Lower leg skin (tissue), 4 donors: Measurements from ENCODE around the gene PRKAA2. TPM values are rescaled to one million over a fixed set of nuclear protein-coding genes. Genes with fewer than 3 reads are reported as not detected.

Experiments
- DNase-seq, 2 donors: peaks; one replicate each; pipeline ENCODE4 v3.0.0-alpha.2; 2019; ENCODE audit warnings: low spot score in 2 of 2
- H3K4me3 ChIP-seq: fragments of 200-600 bp; sonication (generic); 2 replicates; pipeline ENCODE4 v1.5.1; 2017; ENCODE audit warnings: mild to moderate bottlenecking, low read depth; ENCODE audit not compliant: poor library complexity, severe bottlenecking
- POLR2A ChIP-seq, 2 donors: fragments of 450-650 bp; IDR thresholded peaks; one replicate each; pipeline ENCODE4 v1.6.1; 2016 to 2017; ENCODE audit warnings: antibody characterized with exemption in 2 of 2, mild to moderate bottlenecking in 1 of 2, moderate library complexity in 1 of 2
- WGBS, 2 donors: methylation state at CpG; one replicate each; pipeline ENCODE4 v1.1.5; 2018; 5-methylcytosine and 5-hydroxymethylcytosine counted together
- intact Hi-C: fragments of 100-400 bp; cut with DNase I; formaldehyde crosslinking; loops from one replicate; pipeline ENCODE4 v1.15.0; 2023; ENCODE audit warnings: low total_unique reads
- total RNA-seq, 4 donors: library from RNA; depleted of rRNA; stranded (reverse); fragments of >200 nt; gene quantifications; one replicate each; pipeline ENCODE4 v1.1.0, GENCODE V29; 2016
- TF ChIP-seq, protein P1 (sequence below), 3 donors: fragments of 450-650 bp; IDR thresholded peaks; one replicate each; pipeline ENCODE4 v1.5.1; 2016; ENCODE audit warnings: antibody characterized with exemption in 3 of 3, mild to moderate bottlenecking in 3 of 3, moderate library complexity in 2 of 3

The PRKAA2 gene
- total RNA-seq, 4 donors from 2014 or later = 0.69 to 2.1 (median 1.2) TPM

DNA sequence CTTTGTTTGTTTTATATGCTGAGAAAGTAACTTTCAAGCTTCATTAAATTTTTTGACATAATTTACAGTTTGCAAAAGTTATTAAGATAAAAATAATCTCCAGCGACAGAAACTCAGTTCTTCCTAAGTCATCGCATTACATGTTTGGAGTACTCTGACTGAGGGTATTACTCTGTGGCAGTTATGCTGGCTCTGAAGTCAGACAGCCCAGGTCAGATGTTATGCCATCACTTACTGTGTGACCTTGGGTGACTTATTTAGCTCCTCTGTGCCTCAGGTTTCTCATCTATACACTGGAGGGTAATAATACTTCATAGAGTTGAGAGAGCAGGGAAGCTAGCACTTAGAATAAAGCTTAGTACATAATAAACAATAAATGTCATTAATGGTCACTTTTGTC is 26.4 kb downstream of the PRKAA2 start:
- intact Hi-C loops = no loop called here
- TF ChIP-seq, protein P1, sequence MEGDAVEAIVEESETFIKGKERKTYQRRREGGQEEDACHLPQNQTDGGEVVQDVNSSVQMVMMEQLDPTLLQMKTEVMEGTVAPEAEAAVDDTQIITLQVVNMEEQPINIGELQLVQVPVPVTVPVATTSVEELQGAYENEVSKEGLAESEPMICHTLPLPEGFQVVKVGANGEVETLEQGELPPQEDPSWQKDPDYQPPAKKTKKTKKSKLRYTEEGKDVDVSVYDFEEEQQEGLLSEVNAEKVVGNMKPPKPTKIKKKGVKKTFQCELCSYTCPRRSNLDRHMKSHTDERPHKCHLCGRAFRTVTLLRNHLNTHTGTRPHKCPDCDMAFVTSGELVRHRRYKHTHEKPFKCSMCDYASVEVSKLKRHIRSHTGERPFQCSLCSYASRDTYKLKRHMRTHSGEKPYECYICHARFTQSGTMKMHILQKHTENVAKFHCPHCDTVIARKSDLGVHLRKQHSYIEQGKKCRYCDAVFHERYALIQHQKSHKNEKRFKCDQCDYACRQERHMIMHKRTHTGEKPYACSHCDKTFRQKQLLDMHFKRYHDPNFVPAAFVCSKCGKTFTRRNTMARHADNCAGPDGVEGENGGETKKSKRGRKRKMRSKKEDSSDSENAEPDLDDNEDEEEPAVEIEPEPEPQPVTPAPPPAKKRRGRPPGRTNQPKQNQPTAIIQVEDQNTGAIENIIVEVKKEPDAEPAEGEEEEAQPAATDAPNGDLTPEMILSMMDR (IDR thresholded peaks at IDR 0.05) = no peak
- no peak for TF ChIP-seq POLR2A (IDR thresholded peaks at IDR 0.05)
- WGBS, 2 donors = 88 to 89% methylated on average over 2 of the region's 2 CpGs

DNA sequence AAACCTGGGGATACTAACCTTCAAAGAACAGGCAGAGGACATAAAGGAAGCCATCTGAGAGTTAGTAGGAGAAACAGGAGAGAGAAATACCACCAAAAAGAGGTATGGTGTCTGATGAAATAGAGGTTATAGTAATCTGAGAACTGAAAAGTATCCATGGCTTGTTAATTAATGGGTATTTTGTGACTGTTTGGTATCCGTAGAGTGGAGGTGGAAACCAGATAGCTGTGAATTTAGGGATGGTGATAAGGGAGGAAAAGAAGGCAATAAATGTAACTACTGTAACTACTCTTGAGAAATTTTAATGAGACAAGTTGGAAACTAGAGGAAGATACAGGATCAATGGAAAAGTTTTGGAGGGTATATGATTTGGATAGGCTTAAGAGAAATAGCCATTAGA is 27.5 kb downstream of the PRKAA2 start:
- intact Hi-C loops = no loop called here
- WGBS, 2 donors = 38 to 91% methylated on average over 1 of the region's 1 CpG
- TF ChIP-seq, protein P1 (IDR thresholded peaks at IDR 0.05) = no peak
- TF ChIP-seq POLR2A (IDR thresholded peaks at IDR 0.05) = no peak
- no peak for DNase-seq
- H3K4me3 ChIP-seq = no peak overlapping the region

More for the DNA sequence above, 26.4 kb downstream of the PRKAA2 start:
- no peak for DNase-seq
- no peak overlapping the region for H3K4me3 ChIP-seq

DNA sequence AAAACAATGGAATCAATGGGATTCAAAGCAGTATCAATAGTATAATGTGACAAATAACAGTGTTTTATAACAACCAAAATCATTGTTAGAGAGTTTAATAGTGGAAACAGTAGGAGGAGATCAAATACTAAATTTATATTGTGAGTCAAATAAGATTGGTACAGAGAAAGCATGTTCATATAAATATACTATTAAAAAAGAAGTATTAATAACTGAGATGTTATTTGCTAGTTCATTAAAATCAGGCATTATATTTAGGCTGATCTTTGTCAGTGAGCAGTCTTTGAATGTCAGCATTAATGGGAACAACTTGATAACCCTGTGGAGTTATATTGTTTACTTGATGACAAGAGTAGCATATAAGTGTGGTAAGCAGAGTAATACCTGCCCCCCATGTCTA is 30.6 kb downstream of the PRKAA2 start:
- TF ChIP-seq, protein P1 (IDR thresholded peaks at IDR 0.05) = no peak
- TF ChIP-seq POLR2A (IDR thresholded peaks at IDR 0.05) = no peak
- intact Hi-C loops = no loop called here
- H3K4me3 ChIP-seq = no peak overlapping the region
- DNase-seq = no peak

DNA sequence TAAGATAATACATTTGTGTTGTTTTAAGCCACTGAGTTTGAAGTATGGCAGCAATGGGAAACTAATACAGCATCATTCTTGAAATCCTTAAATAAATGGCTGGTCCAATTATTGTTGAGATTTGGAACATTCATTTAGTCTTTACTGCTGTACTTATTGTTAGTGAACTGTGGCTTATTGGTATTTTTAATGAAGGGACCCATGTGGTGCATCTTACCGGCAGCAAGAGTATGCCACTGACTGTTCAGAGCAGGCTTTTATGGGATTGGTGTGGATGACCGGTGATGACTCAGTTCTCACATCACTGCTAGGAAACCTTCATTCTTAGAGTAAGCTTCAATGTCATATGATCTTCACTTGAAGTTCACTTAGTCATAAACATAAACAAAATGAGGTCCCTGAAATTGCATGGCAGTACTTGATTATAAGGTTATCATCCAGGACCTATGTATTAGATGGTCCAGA is 31.5 kb downstream of the PRKAA2 start:
- 50 to 69% methylated on average over 2 of the region's 2 CpGs for WGBS, 2 donors
- H3K4me3 ChIP-seq = no peak overlapping the region
- no peak for DNase-seq
- intact Hi-C loops = no loop called here
- TF ChIP-seq, protein P1 (IDR thresholded peaks at IDR 0.05) = no peak
- TF ChIP-seq POLR2A (IDR thresholded peaks at IDR 0.05) = no peak

DNA sequence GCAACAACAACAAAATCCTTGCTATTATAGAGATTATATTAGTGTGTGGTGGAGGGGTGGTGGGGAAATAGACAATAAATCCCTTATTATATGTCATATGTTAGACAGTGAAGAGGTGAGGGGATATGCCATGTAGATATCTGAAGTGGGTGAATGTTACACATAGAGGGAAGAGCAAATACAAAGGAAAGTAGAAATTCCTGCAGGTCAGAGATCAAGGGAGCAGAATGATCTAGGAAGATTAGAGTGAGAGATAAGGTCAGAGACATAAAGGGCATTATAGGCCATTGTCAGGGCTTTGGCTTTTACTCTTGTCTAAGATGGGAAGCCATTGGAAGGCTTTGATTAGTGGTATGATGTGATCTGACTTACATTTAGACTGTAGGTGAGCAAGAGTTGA is 38.5 kb downstream of the PRKAA2 start:
- intact Hi-C loops = no loop called here
- no peak overlapping the region for H3K4me3 ChIP-seq
- DNase-seq = no peak
- no peak for TF ChIP-seq POLR2A (IDR thresholded peaks at IDR 0.05)
- TF ChIP-seq, protein P1 (IDR thresholded peaks at IDR 0.05) = no peak

DNA sequence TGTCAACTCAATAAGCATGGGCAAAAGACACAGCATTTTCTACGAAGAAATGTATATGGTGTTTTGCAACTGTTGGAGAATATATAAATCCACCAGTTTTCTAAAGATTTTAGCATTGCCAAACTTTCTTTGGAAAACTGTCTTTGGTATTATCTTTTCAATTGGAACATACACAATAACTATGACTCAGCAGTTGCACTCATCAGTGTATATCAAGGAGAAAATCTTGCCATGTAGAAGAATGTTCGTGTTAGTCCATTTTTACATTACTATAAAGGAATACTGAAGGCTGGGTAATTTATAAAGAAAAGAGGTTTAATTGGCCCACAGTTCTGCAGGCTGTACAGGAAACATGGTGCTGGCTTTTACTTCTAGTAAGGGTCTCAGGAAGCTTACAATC is 41.1 kb downstream of the PRKAA2 start:
- no peak overlapping the region for H3K4me3 ChIP-seq
- TF ChIP-seq, protein P1 (IDR thresholded peaks at IDR 0.05) = no peak
- no peak for TF ChIP-seq POLR2A (IDR thresholded peaks at IDR 0.05)
- DNase-seq = no peak
- WGBS, 2 donors = 66 to 72% methylated on average over 2 of the region's 2 CpGs
- intact Hi-C loops = no loop called here
